Measurements from ENCODE around the gene WEE1.

GRCh38 chr11:9566561-9567063 is 6.9 kb upstream of the WEE1 start:
- TF ChIP-seq CTCF (tag by site-specific recombination; IDR thresholded peaks at IDR 0.05) = no peak
- TF ChIP-seq ZBTB1 (tag by site-specific recombination; IDR thresholded peaks at IDR 0.05) = no peak
- TF ChIP-seq OSR2 (tag by site-specific recombination; IDR thresholded peaks at IDR 0.05) = no peak
- TF ChIP-seq YY1 (tag by site-specific recombination; IDR thresholded peaks at IDR 0.05) = no peak

Measured in HEK293 (cell line).